C4-2B (cell line): Measurements from ENCODE around the gene SOCS1.

Source experiments
- H3K27ac ChIP-seq: fragments of 450-650 bp; 2 replicates; pipeline ENCODE4 v1.5.1; 2017
- CTCF ChIP-seq: fragments of 450-650 bp; conservative IDR thresholded peaks from 2 replicates; pipeline ENCODE4 v1.5.1; 2017; ENCODE audit warnings: mild to moderate bottlenecking
- ZFX ChIP-seq: fragments of 450-650 bp; IDR thresholded peaks from 2 replicates; pipeline ENCODE4 v1.6.1; 2017

Gene SOCS1

GRCh38 chr16:11204513-11205047 lies 51.4 kb downstream of the SOCS1 start:
- no peak for TF ChIP-seq ZFX
- TF ChIP-seq CTCF, result no peak
- H3K27ac ChIP-seq, result no peak overlapping the region
